HG03432 (cell line): ENCODE measurements around the gene NCOA7.

Experiments
- ATAC-seq: cut with Tn5 transposase; IDR thresholded peaks from one replicate; pipeline ENCODE4 v1.9.1; 2021; ENCODE audit warnings: mild to moderate bottlenecking, moderate library complexity; ENCODE audit not compliant: unreplicated experiment

The NCOA7 gene

GRCh38 chr6:125790358-125791150 is at the start of gene NCOA7:
Gene NCOA7, plus strand, starts transcription at chr6:125790960. Its CDS starts 24,395 bp downstream, at chr6:125815355.
- peak; percentile 83 for ATAC-seq

GRCh38 chr6:125741336-125741735 is 49.4 kb upstream of the NCOA7 start:
- ATAC-seq: no peak

- no peak for ATAC-seq
These were observed 48.7 kb upstream of the NCOA7 start for GRCh38 chr6:125742024-125742423.

GRCh38 chr6:125742464-125743120 is 48.2 kb upstream of the NCOA7 start:
- no peak for ATAC-seq

GRCh38 chr6:125743604-125744003 is 47.2 kb upstream of the NCOA7 start:
- ATAC-seq: no peak

- no peak for ATAC-seq
These were observed 45.3 kb upstream of the NCOA7 start for GRCh38 chr6:125745281-125746018.

GRCh38 chr6:125746019-125746414 is 44.7 kb upstream of the NCOA7 start:
- ATAC-seq: no peak

- ATAC-seq: peak; percentile 62
These were observed 43.8 kb upstream of the NCOA7 start for GRCh38 chr6:125746731-125747588.

- peak; percentile 5 for ATAC-seq
These were observed 43.0 kb upstream of the NCOA7 start for GRCh38 chr6:125747589-125748405.

GRCh38 chr6:125748406-125749172 is 42.2 kb upstream of the NCOA7 start:
- peak; percentile 0 for ATAC-seq

GRCh38 chr6:125749173-125749864 is 41.4 kb upstream of the NCOA7 start, which contains the start of gene HEY2:
Gene HEY2, plus strand, starts transcription at chr6:125749632. Its CDS starts 145 bp downstream, at chr6:125749777.
- peak; percentile 91 for ATAC-seq

- no peak for ATAC-seq
These were observed 40.7 kb upstream of the NCOA7 start for GRCh38 chr6:125749865-125750691.

GRCh38 chr6:125750692-125751333 is 39.9 kb upstream of the NCOA7 start:
- ATAC-seq: no peak

GRCh38 chr6:125751334-125751916 is 39.3 kb upstream of the NCOA7 start:
- ATAC-seq: no peak

- ATAC-seq: no peak
These were observed 38.0 kb upstream of the NCOA7 start for GRCh38 chr6:125752773-125753172.

- ATAC-seq: no peak
These were observed 37.4 kb upstream of the NCOA7 start for GRCh38 chr6:125753218-125753936.
